Dedifferentiated amniotic fluid mesenchymal stem cell (primary cell): ENCODE measurements around the gene GAS2.

ENCODE experiments used
- DNase-seq: peaks from one replicate; pipeline ENCODE4 v3.0.0-alpha.2; 2016; ENCODE audit errors: extremely low spot score

GAS2 gene

GRCh38 chr11:22728600-22729389, 62.4 kb downstream of the GAS2 start:
- no peak for DNase-seq

GRCh38 chr11:22730319-22730718, 63.9 kb downstream of the GAS2 start:
- DNase-seq = no peak

DNA sequence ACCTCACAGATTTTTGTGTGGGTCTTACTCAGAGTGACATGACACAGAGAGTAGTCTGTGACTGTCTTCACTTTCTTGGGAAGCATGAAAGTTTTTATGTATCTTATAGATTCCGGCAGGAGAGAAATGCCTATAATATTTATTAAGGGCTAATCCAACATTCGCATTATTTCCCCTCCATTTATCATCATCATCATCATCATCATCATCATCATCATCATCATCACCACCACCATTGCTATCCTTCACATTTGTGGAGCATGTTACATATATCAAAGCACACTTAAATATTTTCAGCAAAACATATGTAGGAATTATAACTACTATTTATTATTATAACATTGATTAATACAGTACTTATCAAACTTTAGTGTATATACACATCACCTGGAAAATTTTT, 66.2 kb downstream of the GAS2 start:
- no peak for DNase-seq

GRCh38 chr11:22733475-22734248, 67.3 kb downstream of the GAS2 start:
- no peak for DNase-seq

GRCh38 chr11:22734628-22735345, 68.4 kb downstream of the GAS2 start:
- no peak for DNase-seq

DNA sequence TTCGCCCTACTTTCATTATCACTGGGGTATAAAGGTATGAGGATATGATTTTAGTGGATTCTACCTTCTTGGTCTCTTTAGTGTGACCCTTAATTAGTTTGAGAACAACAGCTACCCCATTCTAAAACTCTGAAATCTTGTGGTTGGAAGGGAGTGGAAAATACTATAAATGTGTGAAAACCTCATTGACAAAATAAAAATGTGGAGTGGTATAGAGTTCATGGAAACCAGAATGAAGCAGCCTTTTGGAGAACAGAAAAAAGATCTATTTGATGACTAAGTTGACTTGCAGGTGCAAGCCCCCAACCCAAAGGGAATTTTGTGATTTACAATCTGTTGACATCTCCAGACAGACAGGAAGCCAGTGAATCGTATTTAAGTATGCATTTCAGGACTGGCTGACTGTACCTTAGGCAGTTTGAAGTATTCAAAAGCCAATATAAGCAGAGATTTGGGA, 75.8 kb downstream of the GAS2 start:
- DNase-seq = no peak

DNA sequence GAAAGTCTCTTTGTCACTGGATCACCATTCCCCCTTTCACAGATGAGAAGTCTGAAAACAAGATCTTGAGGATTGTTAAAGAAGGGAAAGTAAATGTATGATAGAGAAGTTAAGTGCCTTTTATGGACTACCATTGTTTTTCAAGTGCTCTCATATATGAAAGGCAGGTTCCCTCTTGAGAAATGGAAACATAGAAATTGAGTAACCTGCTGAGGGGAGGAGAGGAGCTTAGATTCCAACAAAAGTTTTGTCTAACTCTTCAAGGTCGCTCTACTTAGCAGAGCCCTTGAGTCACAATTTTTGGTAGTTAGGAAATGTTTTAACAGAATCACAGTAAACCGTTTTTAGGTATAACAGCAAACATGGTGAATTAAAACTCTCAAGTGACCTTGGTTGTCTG, 83.1 kb downstream of the GAS2 start:
- DNase-seq = no peak

DNA sequence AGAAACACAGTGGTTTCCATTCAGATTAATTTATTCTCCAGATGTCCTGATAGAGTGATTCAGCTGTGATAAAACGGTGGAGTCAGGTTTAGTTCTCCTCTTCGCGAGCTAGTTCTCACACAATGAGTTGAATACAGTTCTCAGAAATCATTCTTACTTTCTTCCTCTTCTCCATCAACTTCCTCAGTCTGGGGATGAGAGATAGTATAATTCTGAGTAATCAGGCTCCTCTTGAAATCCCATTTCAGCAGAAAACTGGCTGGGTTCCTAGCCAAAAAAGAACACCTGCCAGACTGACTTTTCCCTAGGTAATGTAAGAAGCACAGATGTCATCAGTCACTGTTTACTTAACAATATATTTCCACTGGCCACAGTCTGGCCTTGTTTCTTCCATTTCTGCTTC, 86.5 kb downstream of the GAS2 start:
- no peak for DNase-seq

GRCh38 chr11:22753416-22753815, 87.0 kb downstream of the GAS2 start:
- no peak for DNase-seq

DNA sequence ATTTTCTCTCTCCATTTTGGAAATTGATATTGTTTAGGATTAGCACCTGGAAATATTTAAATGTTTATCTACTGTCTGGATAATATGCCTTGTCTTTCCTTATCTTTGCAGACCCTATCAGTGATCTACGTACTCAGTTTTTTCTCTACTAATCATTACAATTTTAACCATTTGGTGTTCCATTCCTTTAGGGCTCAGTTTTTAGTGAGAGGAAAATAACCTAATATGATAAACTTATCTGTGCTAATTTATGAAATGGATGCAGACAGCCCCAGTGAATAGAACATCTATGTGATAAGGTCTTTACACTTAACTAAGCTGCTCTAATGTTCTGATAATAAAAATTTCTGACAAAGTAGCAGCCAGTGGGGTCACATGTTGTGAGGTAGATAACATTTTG, 94.7 kb downstream of the GAS2 start:
- no peak for DNase-seq

DNA sequence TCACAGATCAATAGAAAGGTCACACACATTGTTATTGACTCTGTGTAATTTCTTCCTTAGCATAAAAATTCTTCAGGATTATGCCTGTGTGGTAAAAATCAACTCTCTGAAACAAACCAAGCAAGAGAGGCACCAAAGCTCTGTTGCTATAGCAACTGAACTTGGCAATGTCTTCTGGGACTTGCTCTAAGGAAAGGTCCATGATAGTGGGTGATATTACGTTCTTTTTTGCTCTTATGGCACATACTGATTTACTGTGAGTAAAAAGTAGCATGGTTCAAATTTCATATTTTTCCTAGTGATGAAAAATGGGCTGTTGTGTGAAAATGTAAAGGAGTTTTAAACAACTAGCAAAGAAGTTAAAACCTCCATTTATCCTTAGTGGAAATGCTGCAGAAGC, 96.8 kb downstream of the GAS2 start:
- DNase-seq = no peak

DNA sequence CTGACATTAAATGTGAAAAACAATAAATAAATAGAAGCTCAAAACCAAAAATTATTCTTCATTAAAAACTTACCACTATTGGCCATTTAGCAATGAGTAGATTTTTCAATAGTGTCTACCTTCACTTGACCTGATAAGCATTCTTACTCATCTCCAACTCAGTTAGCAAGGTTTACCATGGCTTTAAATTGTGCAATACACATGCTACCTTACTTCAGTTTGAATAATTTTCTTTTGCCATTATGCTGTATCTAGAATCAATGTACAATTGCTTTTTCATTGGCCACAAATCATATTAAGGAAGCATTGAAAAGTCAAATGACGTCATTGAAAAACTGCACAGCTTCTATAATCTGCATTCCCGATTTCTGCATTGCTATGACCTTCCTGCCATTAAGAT, 98.3 kb downstream of the GAS2 start:
- DNase-seq = no peak

DNA sequence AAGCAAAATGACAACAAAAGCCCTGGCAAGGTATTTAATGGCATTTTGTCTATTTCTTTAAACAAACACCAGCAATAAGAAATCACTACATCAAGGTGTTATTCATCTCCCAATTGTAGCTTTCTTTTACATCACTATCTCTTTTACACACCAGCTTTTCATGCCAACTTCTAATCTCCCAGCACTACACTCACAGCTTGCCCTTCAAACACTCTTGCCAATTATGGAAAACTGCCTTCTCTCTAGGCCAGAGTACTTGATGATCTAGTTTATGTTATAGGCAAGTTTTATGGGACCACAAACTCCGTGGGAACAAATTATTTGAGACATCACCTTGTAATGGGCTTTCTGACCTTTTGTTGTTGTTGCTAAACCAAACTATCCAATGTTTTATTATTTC, 101.9 kb downstream of the GAS2 start:
- no peak for DNase-seq

DNA sequence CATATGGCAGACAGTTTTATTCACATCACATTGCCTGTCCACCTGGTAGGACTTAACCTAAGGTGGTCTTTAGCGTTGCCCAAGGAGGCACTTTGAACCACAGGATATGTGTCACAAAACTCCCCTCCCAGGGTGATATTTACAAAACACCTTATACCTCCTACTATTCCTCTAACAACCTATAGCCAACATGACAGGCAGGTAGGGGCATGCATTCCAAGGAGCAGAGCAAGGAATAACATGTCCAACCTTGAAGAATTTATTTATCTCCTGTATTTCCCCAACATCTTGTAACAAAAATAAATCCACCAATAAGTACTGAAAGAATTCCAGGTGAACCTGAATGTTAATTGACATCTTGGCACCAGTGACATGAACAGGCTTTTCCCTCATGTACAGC, 102.7 kb downstream of the GAS2 start:
- DNase-seq = no peak

- DNase-seq = no peak
Observed at GRCh38 chr11:22774716-22775115, 108.3 kb downstream of the GAS2 start.

GRCh38 chr11:22775248-22775647, 108.8 kb downstream of the GAS2 start:
- DNase-seq = no peak

GRCh38 chr11:22778642-22779041, 112.2 kb downstream of the GAS2 start:
- no peak for DNase-seq

DNA sequence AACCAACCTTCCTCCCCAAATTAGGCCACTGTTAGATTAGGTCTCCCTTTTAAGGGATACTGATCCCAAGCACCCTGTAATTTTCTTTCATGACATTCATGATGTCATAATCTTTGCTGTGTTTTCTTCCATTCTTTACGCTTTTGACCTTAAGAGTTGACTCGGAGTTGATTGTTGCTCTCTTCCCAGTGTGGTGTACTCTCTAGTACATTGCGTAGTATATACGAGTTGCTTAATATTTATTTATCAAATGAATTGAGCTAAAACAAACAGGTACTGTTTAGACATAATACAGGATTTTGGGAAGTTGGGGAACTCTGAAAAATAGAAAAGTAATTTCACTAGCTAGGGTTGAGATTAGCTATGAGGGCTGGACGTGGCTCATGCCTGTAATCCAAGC, 113.4 kb downstream of the GAS2 start:
- no peak for DNase-seq

DNA sequence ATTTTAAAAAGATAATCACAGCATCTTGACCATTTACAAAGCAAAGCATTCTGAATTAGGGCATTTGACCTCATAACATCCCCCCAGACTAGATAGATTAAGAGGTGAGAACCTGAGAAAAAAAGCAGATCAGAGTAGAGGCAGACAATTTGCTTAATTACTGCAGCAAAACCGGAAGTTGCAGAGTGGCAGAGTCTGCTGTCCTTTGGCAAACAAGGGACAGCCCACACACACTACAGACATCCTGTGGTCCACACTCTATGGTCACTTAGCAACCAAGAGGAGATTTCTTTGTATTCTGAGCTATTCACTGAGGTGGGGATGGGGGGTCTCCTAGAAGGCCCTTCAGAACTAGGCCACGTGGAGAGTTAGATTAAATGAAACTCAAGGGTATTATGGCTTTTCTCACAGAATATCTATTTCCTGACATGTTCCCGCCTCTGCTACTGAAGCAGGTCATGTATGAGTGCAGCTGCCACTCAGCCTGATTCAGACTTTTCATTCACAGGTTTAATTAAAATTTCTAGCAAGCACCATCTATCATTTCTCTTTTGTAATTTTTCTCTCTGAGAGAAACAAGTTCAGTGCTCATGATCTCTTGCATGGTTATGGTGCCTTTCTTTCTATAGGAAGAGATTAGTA, 114.7 kb downstream of the GAS2 start:
- DNase-seq = no peak

DNA sequence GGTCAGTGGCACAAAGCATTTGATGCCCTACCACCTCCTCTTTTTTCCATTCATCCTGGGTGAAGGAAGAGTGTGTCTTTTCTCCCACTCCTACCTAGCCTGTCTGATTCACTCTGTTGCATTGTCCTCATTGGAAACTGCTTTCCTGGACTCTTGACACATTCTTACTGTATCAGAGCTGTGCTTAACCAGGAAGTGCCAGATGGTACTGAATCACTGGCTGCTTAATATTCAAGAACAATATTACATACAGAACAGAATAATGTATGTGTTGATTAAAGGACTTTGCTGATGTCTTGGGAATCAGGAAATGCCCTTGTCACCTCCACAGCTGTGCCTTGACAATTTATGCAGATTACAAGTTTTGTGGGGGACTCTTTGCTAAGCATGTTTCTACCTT, 118.8 kb downstream of the GAS2 start:
- DNase-seq = no peak

- no peak for DNase-seq
Observed at GRCh38 chr11:22786475-22786874, 120.1 kb downstream of the GAS2 start.

DNA sequence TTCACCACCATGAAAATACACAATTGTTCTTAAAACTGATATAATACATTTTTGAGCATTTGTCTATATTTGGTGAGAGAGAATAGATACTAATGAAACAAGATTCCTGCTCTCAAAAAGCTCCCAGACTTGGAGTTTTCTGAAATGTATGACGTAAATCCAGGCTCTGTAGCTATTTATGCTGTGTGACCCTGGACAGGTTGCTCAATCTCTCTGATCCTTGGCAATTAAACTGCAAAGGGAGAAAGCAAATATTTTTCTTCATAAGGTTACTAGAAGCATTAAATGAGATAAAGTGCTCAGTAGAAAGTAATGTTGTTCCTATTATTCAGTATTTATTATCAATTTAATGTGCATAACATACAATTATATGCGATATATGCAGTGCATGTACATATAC, 120.6 kb downstream of the GAS2 start:
- no peak for DNase-seq
